GM19193 (cell line): ENCODE data around the gene CCS.

ENCODE experiments used
- POLR2A ChIP-seq: IDR thresholded peaks from 4 replicates; pipeline ENCODE4 v1.6.1; 2011; ENCODE audit not compliant: insufficient read depth, insufficient read length; ENCODE audit errors: extremely low read depth

The CCS gene

GRCh38 chr11:66631883-66632282, 38.9 kb downstream of the CCS start:
- no peak for TF ChIP-seq POLR2A

DNA sequence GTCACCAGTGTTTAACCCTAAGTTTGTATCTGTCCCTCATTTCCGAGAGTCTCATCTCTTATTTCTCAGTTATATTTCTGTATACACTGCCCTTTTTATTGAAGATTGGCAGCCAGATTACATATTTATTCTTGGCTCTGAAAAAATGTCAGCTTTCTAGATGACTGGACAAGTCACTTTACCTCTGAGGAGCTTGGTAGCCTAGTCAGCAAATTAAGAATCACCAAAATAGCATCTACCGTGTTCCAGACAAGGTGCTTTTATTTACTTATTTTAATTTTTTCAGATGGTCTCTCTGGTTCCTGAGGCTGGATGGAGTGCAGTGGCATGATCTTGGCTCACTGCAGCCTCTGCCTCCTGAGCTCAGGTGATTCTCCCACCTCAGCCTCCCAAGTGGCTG, 40.0 kb downstream of the CCS start:
- TF ChIP-seq POLR2A = no peak

DNA sequence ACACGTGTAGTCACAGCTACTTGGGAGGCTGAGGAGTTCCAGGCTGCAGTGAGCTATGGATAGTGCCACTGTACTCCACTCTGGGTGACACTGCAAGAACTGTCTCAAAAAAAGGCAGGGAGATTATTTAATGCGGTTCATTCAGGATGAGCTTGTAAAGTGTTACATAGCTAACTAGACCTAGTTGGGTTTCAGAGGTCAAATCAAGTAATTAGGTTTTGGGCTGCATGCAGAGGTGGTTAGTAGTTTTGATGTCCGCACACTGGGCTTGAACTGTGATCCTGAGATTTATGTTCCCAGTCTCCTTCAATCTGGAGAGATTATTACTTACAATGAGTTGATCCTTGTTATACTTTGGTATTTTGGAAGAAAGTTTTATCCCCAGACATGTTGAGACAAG, 43.4 kb downstream of the CCS start:
- TF ChIP-seq POLR2A = no peak

GRCh38 chr11:66637557-66638176, 44.7 kb downstream of the CCS start:
- no peak for TF ChIP-seq POLR2A

- peak; percentile 91 for TF ChIP-seq POLR2A
Measured at GRCh38 chr11:66638177-66639065, 45.4 kb downstream of the CCS start, which contains the start of gene RBM4. RBM4 (plus strand) TSS chr11:66638703; CDS start chr11:66639712, 1,009 bp downstream.

- no peak for TF ChIP-seq POLR2A
Measured at GRCh38 chr11:66639066-66639813, 46.3 kb downstream of the CCS start.

- TF ChIP-seq POLR2A = no peak
Measured at GRCh38 chr11:66641834-66642233, 48.8 kb downstream of the CCS start.

DNA sequence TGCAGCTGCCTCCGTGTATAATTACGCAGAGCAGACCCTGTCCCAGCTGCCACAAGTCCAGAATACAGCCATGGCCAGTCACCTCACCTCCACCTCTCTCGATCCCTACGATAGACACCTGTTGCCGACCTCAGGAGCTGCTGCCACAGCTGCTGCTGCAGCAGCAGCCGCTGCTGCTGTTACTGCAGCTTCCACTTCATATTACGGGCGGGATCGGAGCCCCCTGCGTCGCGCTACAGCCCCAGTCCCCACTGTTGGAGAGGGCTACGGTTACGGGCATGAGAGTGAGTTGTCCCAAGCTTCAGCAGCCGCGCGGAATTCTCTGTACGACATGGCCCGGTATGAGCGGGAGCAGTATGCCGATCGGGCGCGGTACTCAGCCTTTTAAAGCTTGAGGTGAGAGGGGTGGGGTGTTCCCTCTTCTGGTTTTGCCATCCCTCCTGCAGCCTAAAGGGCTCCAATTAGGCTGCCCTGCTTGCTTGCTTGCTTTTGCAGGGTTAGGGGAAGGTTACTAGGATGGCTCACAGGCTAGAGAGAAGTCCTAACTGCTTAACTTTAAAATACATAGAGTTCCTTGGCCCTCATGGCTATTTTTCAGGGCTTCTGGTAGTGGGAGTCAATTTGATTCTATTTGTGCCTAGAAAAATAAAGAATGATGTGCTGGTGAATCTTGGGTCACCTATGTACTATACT, 50.9 kb downstream of the CCS start:
- TF ChIP-seq POLR2A = no peak

GRCh38 chr11:66646828-66647227, 53.8 kb downstream of the CCS start:
- TF ChIP-seq POLR2A = no peak

- no peak for TF ChIP-seq POLR2A
Measured at GRCh38 chr11:66649903-66650302, 56.9 kb downstream of the CCS start.

DNA sequence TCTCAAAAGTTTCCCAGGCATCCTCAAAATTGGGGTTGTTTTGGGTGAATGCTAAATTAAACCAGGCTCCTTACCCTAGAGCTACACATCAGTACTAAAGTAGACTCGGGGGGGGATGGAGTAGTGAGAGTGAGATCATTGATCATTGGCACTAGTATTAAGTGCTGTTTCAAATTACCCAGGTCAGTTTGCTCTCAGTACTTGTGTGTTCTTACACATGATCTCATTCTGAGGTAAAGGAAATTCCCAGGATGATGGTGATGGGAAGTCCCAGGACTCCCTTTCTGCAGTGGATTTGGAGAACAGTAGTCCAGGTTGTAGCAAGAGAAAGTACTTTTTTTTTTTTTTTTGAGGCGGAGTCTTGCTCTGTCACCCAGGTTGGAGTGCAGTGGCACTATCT, 58.0 kb downstream of the CCS start:
- TF ChIP-seq POLR2A = no peak

DNA sequence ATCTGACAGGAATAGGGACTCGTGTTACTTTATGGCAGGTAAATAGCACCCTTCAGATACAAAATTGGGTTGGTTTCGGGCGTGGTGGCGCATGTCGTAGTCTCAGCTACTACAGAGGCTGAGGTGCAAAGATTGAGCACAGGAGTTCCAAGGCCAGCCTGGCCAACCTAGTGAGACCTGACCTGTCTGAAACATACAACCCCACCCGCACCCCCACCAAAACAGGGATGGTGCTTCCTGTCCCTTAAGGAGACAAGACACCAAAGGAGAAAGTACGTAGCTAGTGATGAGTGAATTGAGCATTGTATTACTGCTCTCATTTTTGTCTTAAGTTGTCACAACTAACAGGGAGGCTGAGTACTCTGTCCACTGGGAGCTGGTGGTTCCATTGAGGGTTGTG, 59.7 kb downstream of the CCS start:
- no peak for TF ChIP-seq POLR2A

DNA sequence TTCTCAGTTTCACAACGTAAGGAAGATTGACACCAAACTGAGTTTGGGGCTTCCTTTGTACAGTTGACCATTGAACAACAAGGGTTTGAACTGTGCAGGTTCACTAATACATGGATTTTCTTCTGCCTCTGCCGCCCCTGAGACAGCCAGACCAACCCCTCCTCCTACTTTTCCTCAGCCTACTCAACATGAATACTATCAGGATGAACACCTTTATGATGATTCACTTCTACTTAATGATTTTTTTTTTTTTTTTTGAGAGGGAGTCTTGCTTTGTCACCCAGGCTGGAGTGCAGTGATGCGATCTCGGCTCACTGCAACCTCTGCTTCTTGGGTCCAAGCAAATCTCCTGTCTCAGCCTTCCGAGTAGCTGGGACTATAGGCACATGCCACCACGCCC, 60.1 kb downstream of the CCS start:
- no peak for TF ChIP-seq POLR2A
